Loucy (cell line): ENCODE results near the gene SLC12A5.
A peak's percentile ranks its signal among the peaks of the same experiment; 100 is the strongest.

Experiments
- H2AFZ ChIP-seq: fragments of 200-600 bp; sonication (generic); 2 replicates; pipeline ENCODE4 v1.6.0; 2016; ENCODE audit warnings: antibody characterized with exemption, mild to moderate bottlenecking, low read length, moderate library complexity
- H3F3A ChIP-seq: fragments of 200-600 bp; 2 replicates; pipeline ENCODE4 v1.6.0; 2016; ENCODE audit warnings: antibody characterized with exemption, low read depth, mild to moderate bottlenecking
- H3K27me3 ChIP-seq: fragments of 200-600 bp; sonication (generic); 2 replicates; pipeline ENCODE4 v1.6.1; 2014; ENCODE audit warnings: low read length, mild to moderate bottlenecking; ENCODE audit not compliant: insufficient read depth, poor library complexity, severe bottlenecking
- H3K36me3 ChIP-seq: fragments of 200-600 bp; sonication (generic); 2 replicates; pipeline ENCODE4 v1.6.1; 2016; ENCODE audit warnings: low read length; ENCODE audit not compliant: insufficient read depth
- H3K4me1 ChIP-seq: fragments of 200-600 bp; sonication (generic); 2 replicates; pipeline ENCODE4 v1.5.1; 2014; ENCODE audit warnings: low read length, mild to moderate bottlenecking; ENCODE audit not compliant: insufficient read depth, poor library complexity, severe bottlenecking
- H3K4me2 ChIP-seq: fragments of 200-600 bp; sonication (generic); 2 replicates; pipeline ENCODE4 v1.6.0; 2014; ENCODE audit warnings: antibody characterized with exemption, low read length, low read depth, mild to moderate bottlenecking; ENCODE audit not compliant: poor library complexity, severe bottlenecking
- H3K4me3 ChIP-seq: fragments of 200-600 bp; sonication (generic); 2 replicates; pipeline ENCODE4 v1.5.1; 2014; ENCODE audit warnings: low read length, mild to moderate bottlenecking, mixed read lengths; ENCODE audit not compliant: poor library complexity, severe bottlenecking
- H3K79me2 ChIP-seq: fragments of 200-600 bp; sonication (generic); 2 replicates; pipeline ENCODE4 v1.6.1; 2014; ENCODE audit warnings: low read length; ENCODE audit not compliant: insufficient read depth
- H3K9ac ChIP-seq: fragments of 200-600 bp; sonication (generic); 2 replicates; pipeline ENCODE4 v1.6.0; 2014; ENCODE audit warnings: mild to moderate bottlenecking, low read depth, low read length, moderate library complexity; ENCODE audit not compliant: poor library complexity, severe bottlenecking
- H3K9me2 ChIP-seq: fragments of 200-600 bp; sonication (generic); replicated peaks from 2 replicates; pipeline ENCODE4 v1.6.1; 2016; ENCODE audit warnings: low read depth, low read length, mixed read lengths
- H3K9me3 ChIP-seq: fragments of 200-600 bp; sonication (generic); 2 replicates; pipeline ENCODE4 v1.6.1; 2014; ENCODE audit warnings: mild to moderate bottlenecking, antibody characterized with exemption, low read length, low read depth; ENCODE audit not compliant: insufficient read depth
- H4K20me1 ChIP-seq: fragments of 200-600 bp; sonication (generic); 2 replicates; pipeline ENCODE4 v1.6.0; 2014; ENCODE audit warnings: antibody characterized with exemption, low read length, mild to moderate bottlenecking; ENCODE audit not compliant: insufficient read depth, poor library complexity, severe bottlenecking
- CTCF ChIP-seq: fragments of 200-600 bp; sonication (generic); conservative IDR thresholded peaks from 2 replicates; pipeline ENCODE4 v1.5.1; 2014; ENCODE audit warnings: mild to moderate bottlenecking, antibody characterized with exemption, low read length
- EZH2phosphoT487 ChIP-seq: fragments of 200-600 bp; IDR thresholded peaks from 2 replicates; pipeline ENCODE4 v1.6.1; 2018; ENCODE audit warnings: antibody characterized with exemption, mild to moderate bottlenecking, moderate library complexity, borderline replicate concordance

The SLC12A5 gene

GRCh38 chr20:46006022-46006705 lies 22.9 kb upstream of the SLC12A5 start:
- Histone ChIP-seq H3K79me2 (no peaks in the 10 kb centered on the region), H2AFZ (no peak overlapping the region), H3K4me2 (peak overlapping the region; percentile 84), H3K27me3 (no peaks in the 10 kb centered on the region), H3K9ac (peak overlapping the region; percentile 18), H4K20me1 (no peaks in the 10 kb centered on the region), H3K4me1 (peaks cover 54% of the 10 kb centered on the region), H3K9me2 (no peaks in the 10 kb centered on the region), H3K4me3 (no peak overlapping the region), H3F3A (0 out of 2 replicates have a peak, but pooled peaks cover 6% of the 10 kb centered on the region), H3K36me3 (no peaks in the 10 kb centered on the region), H3K9me3 (no peaks in the 10 kb centered on the region)
- no peak for TF ChIP-seq CTCF
- no peak for TF ChIP-seq EZH2phosphoT487

- H3K36me3 ChIP-seq = no peaks in the 10 kb centered on the region
Measured at GRCh38 chr20:46006964-46007363, 22.1 kb upstream of the SLC12A5 start.

GRCh38 chr20:46007671-46008070 lies 21.3 kb upstream of the SLC12A5 start:
- peak overlapping the region; percentile 36 for H3K9ac ChIP-seq
- peaks cover 53% of the 10 kb centered on the region for H3K4me1 ChIP-seq
- no peak overlapping the region for H2AFZ ChIP-seq
- H4K20me1 ChIP-seq = no peaks in the 10 kb centered on the region
- no peaks in the 10 kb centered on the region for H3K79me2 ChIP-seq
- H3F3A ChIP-seq = 0 out of 2 replicates have a peak, but pooled peaks cover 6% of the 10 kb centered on the region
- H3K4me2 ChIP-seq = peak overlapping the region; percentile 66
- no peaks in the 10 kb centered on the region for H3K9me2 ChIP-seq
- TF ChIP-seq EZH2phosphoT487 = no peak
- no peak for TF ChIP-seq CTCF
- no peaks in the 10 kb centered on the region for H3K27me3 ChIP-seq
- no peaks in the 10 kb centered on the region for H3K9me3 ChIP-seq
- no peak overlapping the region for H3K4me3 ChIP-seq
- H3K36me3 ChIP-seq = no peaks in the 10 kb centered on the region

More at GRCh38 chr20:46006964-46007363, 22.1 kb upstream of the SLC12A5 start:
- Histone ChIP-seq H3K9me2 (no peaks in the 10 kb centered on the region), H3K9me3 (no peaks in the 10 kb centered on the region), H3F3A (0 out of 2 replicates have a peak, but pooled peaks cover 6% of the 10 kb centered on the region), H3K4me2 (no peak overlapping the region), H3K9ac (no peak overlapping the region), H3K27me3 (no peaks in the 10 kb centered on the region), H4K20me1 (no peaks in the 10 kb centered on the region), H2AFZ (no peak overlapping the region), H3K79me2 (no peaks in the 10 kb centered on the region), H3K4me3 (no peak overlapping the region), H3K4me1 (peaks cover 53% of the 10 kb centered on the region)
- TF ChIP-seq EZH2phosphoT487 = no peak
- no peak for TF ChIP-seq CTCF
